ENCODE data around the gene SYNPO2. TPM values are rescaled to one million over a fixed set of nuclear protein-coding genes. Genes with fewer than 3 reads are reported as not detected.

SYNPO2 gene
- total and polyA plus RNA-seq, 2 donors (not counting 1 experiment from before 2014, with no cell fraction given): 40.1 to 71.7 TPM

DNA sequence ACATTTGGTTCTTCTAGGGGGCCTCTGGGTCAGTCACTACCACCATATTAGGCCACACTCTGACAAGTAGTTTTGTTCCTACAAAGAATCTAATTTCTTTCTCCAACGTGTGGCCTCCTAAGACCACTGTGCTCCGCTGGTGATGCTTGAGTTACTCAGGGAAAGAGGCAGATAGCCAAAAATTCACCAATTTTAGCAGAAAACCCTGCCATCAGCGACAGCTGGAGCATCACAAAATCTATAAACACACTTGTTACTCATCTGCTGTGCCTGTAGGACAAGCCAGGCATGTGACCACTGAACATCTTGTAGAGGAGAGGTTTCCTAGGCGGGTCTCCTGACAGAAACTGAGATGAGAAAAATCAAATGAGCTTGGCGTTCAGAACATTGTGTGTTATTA is 105.4 kb downstream of the SYNPO2 start:
- Histone ChIP-seq H4K20me1 (ENCODE audit: control insufficient read depth, extremely low read depth, insufficient read depth, low read length) (no peaks in the 10 kb centered on the region), H3K27me3 (ENCODE audit: control insufficient read depth, insufficient read depth, low read length) (no peaks in the 10 kb centered on the region), H3K27ac (ENCODE audit: insufficient read depth, low read length) (peak overlapping the region; percentile 14), H3K79me2 (ENCODE audit: control insufficient read depth, insufficient read depth, low read length) (no peaks in the 10 kb centered on the region), H2AFZ (ENCODE audit: low read length) (no peak overlapping the region), H3K4me2 (ENCODE audit: extremely low read depth, insufficient read depth, low read length) (no peak overlapping the region), H3K9ac (ENCODE audit: insufficient read depth, low read length) (no peak overlapping the region), H3K36me3 (ENCODE audit: control insufficient read depth, insufficient read depth, low read length) (no peaks in the 10 kb centered on the region), H3K4me1 (ENCODE audit: control insufficient read depth, extremely low read depth, insufficient read depth, low read length) (peaks cover 13% of the 10 kb centered on the region), H3K4me3 (replicated peaks in 1 of 4; ENCODE audit: control extremely low read depth in 1 of 4, insufficient read depth in 1 of 4, low read depth in 3 of 4, low read length in 4 of 4) (no peak overlapping the region), H3K9me3 (ENCODE audit: control insufficient read depth, insufficient read depth, low read depth, low read length) (no peaks in the 10 kb centered on the region)
- TF ChIP-seq, protein P1, sequence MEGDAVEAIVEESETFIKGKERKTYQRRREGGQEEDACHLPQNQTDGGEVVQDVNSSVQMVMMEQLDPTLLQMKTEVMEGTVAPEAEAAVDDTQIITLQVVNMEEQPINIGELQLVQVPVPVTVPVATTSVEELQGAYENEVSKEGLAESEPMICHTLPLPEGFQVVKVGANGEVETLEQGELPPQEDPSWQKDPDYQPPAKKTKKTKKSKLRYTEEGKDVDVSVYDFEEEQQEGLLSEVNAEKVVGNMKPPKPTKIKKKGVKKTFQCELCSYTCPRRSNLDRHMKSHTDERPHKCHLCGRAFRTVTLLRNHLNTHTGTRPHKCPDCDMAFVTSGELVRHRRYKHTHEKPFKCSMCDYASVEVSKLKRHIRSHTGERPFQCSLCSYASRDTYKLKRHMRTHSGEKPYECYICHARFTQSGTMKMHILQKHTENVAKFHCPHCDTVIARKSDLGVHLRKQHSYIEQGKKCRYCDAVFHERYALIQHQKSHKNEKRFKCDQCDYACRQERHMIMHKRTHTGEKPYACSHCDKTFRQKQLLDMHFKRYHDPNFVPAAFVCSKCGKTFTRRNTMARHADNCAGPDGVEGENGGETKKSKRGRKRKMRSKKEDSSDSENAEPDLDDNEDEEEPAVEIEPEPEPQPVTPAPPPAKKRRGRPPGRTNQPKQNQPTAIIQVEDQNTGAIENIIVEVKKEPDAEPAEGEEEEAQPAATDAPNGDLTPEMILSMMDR (conservative IDR thresholded peaks at IDR 0.05 in 1 of 2, IDR thresholded peaks at IDR 0.05 in 1 of 2; ENCODE audit: low read depth in 1 of 2, low read length in 2 of 2): no peak
- TF ChIP-seq EZH2 (IDR thresholded peaks at IDR 0.05; ENCODE audit: low read length, missing control alignments): no peak
- DNase-seq (ENCODE audit: low read depth in 2 of 2): peak; percentile 30 to 96

DNA sequence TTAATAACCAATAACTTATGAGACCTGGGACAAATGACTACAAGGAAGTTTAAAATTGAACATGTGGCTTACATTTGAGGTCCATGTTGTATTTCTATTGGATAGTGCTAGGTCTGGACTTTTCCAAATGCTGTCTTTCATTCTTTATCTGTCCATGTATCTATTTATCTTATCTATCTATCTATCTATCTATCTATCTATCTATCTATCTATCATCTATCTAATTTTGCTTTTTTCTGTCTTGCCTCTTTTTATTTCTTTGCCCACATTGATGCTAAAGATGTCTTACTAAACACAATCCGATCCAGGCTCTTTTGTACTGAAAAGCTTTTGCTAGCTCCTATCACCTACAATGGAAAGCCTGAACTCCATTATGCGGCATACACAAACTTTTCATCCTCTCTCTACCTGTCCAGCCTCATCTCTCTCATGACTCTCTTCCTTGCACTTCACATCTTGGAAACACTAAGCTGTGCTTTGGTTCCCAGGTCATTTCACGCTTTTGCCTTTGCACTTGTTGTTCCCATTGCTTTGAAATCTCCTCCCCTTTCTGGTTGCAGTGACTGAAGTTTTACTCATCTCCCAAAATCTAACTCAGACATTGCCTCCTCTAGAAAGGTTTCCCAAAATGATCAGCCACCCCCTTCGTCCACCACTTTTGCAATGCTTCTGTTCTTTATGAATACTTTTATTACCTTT is 107.2 kb downstream of the SYNPO2 start:
- H3K27ac ChIP-seq (ENCODE audit: insufficient read depth, low read length): no peak overlapping the region
- no peaks in the 10 kb centered on the region for H3K79me2 ChIP-seq (ENCODE audit: control insufficient read depth, insufficient read depth, low read length)
- H3K9ac ChIP-seq (ENCODE audit: insufficient read depth, low read length): no peak overlapping the region
- peaks cover 5% of the 10 kb centered on the region for H3K4me1 ChIP-seq (ENCODE audit: control insufficient read depth, extremely low read depth, insufficient read depth, low read length)
- H3K36me3 ChIP-seq (ENCODE audit: control insufficient read depth, insufficient read depth, low read length): no peaks in the 10 kb centered on the region
- no peak for DNase-seq (ENCODE audit: low read depth in 2 of 2)
- H4K20me1 ChIP-seq (ENCODE audit: control insufficient read depth, extremely low read depth, insufficient read depth, low read length): no peaks in the 10 kb centered on the region
- no peak overlapping the region for H3K4me3 ChIP-seq (replicated peaks in 1 of 4; ENCODE audit: control extremely low read depth in 1 of 4, insufficient read depth in 1 of 4, low read depth in 3 of 4, low read length in 4 of 4)
- H3K9me3 ChIP-seq (ENCODE audit: control insufficient read depth, insufficient read depth, low read depth, low read length): no peaks in the 10 kb centered on the region
- H3K27me3 ChIP-seq (ENCODE audit: control insufficient read depth, insufficient read depth, low read length): no peaks in the 10 kb centered on the region
- TF ChIP-seq, protein P1 (conservative IDR thresholded peaks at IDR 0.05 in 1 of 2, IDR thresholded peaks at IDR 0.05 in 1 of 2; ENCODE audit: low read depth in 1 of 2, low read length in 2 of 2): no peak
- TF ChIP-seq EZH2 (IDR thresholded peaks at IDR 0.05; ENCODE audit: low read length, missing control alignments): no peak
- no peak overlapping the region for H3K4me2 ChIP-seq (ENCODE audit: extremely low read depth, insufficient read depth, low read length)
- no peak overlapping the region for H2AFZ ChIP-seq (ENCODE audit: low read length)

DNA sequence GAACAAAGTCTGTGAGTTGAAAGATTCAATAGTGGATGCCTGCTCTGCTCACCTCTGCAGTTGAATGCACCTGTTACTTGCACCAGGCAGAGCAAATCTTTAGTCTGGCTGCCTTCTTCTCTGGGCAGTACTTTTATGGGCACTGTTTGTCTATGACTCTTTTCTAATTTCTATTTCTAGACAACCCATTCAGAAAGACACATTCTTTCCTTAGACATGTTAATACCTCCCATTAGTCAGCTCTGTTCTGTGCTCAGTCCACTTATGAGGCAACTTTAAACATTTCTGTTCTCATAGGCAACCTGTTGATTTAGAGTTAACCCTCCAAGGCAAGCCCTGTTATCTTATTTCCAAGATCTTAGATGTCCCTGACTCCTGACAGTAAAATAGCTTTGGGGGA is 108.9 kb downstream of the SYNPO2 start:
- Histone ChIP-seq H3K79me2 (ENCODE audit: control insufficient read depth, insufficient read depth, low read length) (no peaks in the 10 kb centered on the region), H3K4me2 (ENCODE audit: extremely low read depth, insufficient read depth, low read length) (no peak overlapping the region), H4K20me1 (ENCODE audit: control insufficient read depth, extremely low read depth, insufficient read depth, low read length) (no peaks in the 10 kb centered on the region), H3K36me3 (ENCODE audit: control insufficient read depth, insufficient read depth, low read length) (no peaks in the 10 kb centered on the region), H3K4me3 (replicated peaks in 1 of 4; ENCODE audit: control extremely low read depth in 1 of 4, insufficient read depth in 1 of 4, low read depth in 3 of 4, low read length in 4 of 4) (no peak overlapping the region), H3K4me1 (ENCODE audit: control insufficient read depth, extremely low read depth, insufficient read depth, low read length) (peaks cover 5% of the 10 kb centered on the region), H2AFZ (ENCODE audit: low read length) (no peak overlapping the region), H3K9me3 (ENCODE audit: control insufficient read depth, insufficient read depth, low read depth, low read length) (no peaks in the 10 kb centered on the region), H3K9ac (ENCODE audit: insufficient read depth, low read length) (no peak overlapping the region), H3K27ac (ENCODE audit: insufficient read depth, low read length) (no peak overlapping the region), H3K27me3 (ENCODE audit: control insufficient read depth, insufficient read depth, low read length) (no peaks in the 10 kb centered on the region)
- no peak for TF ChIP-seq EZH2 (IDR thresholded peaks at IDR 0.05; ENCODE audit: low read length, missing control alignments)
- TF ChIP-seq, protein P1 (conservative IDR thresholded peaks at IDR 0.05 in 1 of 2, IDR thresholded peaks at IDR 0.05 in 1 of 2; ENCODE audit: low read depth in 1 of 2, low read length in 2 of 2): no peak
- DNase-seq (ENCODE audit: low read depth in 2 of 2): peak in 1 of 2 donors; percentile 37

Measured in fibroblast of lung (primary cell).